Activated CD8-positive, alpha-beta T cell treated with anti-CD3 and anti-CD28 coated beads for 36 hours (primary cell): ENCODE data around the gene ZSCAN5C. TPM values are rescaled to one million over a fixed set of nuclear protein-coding genes. Genes with fewer than 3 reads are reported as not detected.
A peak's percentile ranks its signal among the peaks of the same experiment; 100 is the strongest.

Experiments used
- ATAC-seq: fragments of 200-7000 bp; cut with Tn5 transposase; one replicate; pipeline ENCODE4 v1.10.0; 2021; ENCODE audit warnings: mild to moderate bottlenecking, moderate library complexity
- CTCF ChIA-PET: fragments of 350-600 bp; sonication (Branson Sonifier 250); formaldehyde crosslinking; loops from one replicate; lab custom pipeline; 2021; ENCODE audit warnings: antibody characterized with exemption; lab: Charles Lee
- POLR2A ChIA-PET: fragments of 350-600 bp; sonication (Branson Sonifier 250); formaldehyde crosslinking; loops from one replicate; lab custom pipeline; 2021; ENCODE audit warnings: antibody characterized with exemption; lab: Charles Lee
- DNase-seq: peaks from one replicate; pipeline ENCODE4 v3.0.0-alpha.2; 2020
- H3K27ac Mint-ChIP-seq: one replicate; pipeline ENCODE4 v1.8.0; 2021; ENCODE audit warnings: mild to moderate bottlenecking, mixed read lengths
- H3K27me3 Mint-ChIP-seq: one replicate; pipeline ENCODE4 v1.8.0; 2021; ENCODE audit warnings: mixed read lengths
- H3K36me3 Mint-ChIP-seq: one replicate; pipeline ENCODE4 v1.8.0; 2021; ENCODE audit warnings: low read depth, mixed read lengths
- H3K4me1 Mint-ChIP-seq: one replicate; pipeline ENCODE4 v1.8.0; 2021; ENCODE audit warnings: low read depth, mixed read lengths
- H3K4me3 Mint-ChIP-seq: one replicate; pipeline ENCODE4 v1.8.0; 2021; ENCODE audit warnings: mild to moderate bottlenecking, moderate library complexity, mixed read lengths
- H3K9me3 Mint-ChIP-seq: one replicate; pipeline ENCODE4 v1.8.0; 2021; ENCODE audit warnings: mixed read lengths
- intact Hi-C: fragments of 100-400 bp; cut with micrococcal nuclease; formaldehyde crosslinking; loops from one replicate; pipeline ENCODE4 v1.10.0; 2022
- total RNA-seq, 2 experiments: library from RNA; stranded (reverse); gene quantifications; one replicate each; pipeline ENCODE4 v1.2.3, GENCODE V29; 2021
- TF ChIP-seq, protein P1 (sequence below): fragments of 200-600 bp; IDR thresholded peaks from one replicate; pipeline ENCODE4 v1.8.0; 2022; ENCODE audit warnings: antibody characterized with exemption, mild to moderate bottlenecking

ZSCAN5C gene, protein sequence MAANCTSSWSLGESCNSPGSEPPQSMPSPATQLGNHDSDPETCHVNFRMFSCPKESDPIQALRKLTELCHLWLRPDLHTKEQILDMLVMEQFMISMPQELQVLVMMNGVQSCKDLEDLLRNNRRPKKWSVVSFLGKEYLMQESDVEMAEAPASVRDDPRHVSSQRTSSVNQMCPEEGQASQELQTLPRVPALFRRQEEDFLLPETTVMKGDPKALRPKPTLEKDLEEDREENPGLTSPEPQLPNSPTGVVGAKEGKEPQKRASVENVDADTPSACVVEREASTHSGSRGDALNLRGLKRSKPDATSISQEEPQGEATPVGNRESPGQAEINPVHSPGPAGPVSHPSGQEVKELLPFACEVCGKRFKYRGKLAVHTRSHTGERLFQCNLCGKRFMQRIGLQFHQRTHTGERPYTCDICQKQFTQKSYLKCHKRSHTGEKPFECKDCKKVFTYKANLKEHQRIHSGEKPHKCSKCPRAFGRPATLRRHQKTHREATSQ
- total RNA-seq: not detected

DNA sequence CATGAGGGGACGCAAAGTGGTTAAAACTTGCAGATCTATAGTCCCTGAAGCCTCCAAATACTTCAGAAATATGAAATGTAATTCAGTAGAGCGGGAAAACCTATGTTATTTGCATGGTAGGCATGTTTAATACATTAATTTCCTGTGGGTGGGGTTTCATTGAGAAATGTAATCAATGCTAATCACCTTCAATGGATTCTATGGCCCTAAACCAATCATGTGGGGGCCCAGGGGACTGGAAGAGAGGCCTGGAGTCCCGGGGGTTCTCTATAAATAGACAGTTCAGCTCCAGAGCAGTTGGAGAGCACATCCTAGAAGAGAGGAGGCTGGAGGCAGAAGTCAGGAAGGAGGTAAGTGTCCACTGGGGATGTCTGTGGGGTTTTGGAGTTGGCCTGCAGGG lies at the start of gene ZSCAN5C:
TSS of gene ZSCAN5C (plus strand) at position 301 of the 400 bp plus-strand sequence. CDS start 3,641 bp downstream, outside the sequence.
- TF ChIP-seq, protein P1, sequence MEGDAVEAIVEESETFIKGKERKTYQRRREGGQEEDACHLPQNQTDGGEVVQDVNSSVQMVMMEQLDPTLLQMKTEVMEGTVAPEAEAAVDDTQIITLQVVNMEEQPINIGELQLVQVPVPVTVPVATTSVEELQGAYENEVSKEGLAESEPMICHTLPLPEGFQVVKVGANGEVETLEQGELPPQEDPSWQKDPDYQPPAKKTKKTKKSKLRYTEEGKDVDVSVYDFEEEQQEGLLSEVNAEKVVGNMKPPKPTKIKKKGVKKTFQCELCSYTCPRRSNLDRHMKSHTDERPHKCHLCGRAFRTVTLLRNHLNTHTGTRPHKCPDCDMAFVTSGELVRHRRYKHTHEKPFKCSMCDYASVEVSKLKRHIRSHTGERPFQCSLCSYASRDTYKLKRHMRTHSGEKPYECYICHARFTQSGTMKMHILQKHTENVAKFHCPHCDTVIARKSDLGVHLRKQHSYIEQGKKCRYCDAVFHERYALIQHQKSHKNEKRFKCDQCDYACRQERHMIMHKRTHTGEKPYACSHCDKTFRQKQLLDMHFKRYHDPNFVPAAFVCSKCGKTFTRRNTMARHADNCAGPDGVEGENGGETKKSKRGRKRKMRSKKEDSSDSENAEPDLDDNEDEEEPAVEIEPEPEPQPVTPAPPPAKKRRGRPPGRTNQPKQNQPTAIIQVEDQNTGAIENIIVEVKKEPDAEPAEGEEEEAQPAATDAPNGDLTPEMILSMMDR: no peak
- no peak within 1 kb of the TSS for H3K4me3 Mint-ChIP-seq

DNA sequence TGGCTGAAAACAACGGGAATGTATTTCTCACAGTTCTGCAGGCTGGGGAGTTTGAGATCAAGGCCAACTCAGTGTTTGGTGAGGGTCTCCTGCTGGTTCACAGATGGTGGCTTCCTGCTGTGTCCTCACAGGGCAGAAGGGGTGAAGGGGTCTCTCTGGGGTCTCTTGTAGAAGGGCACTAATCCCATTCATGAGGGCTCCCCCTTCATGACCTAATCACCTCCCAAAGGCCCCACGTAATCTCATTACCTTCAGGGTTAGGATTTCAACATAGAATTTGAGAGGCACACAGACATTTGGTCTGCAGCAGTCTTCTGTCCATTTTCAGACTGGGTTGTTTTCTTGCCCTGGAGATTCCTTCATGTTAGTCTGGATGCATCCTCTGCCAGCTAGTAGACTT lies 49.4 kb upstream of the ZSCAN5C start:
- CTCF ChIA-PET: no interaction called here
- H3K36me3 Mint-ChIP-seq: peaks cover 15% of the 10 kb centered on the region
- POLR2A ChIA-PET: no interaction called here
- no peak overlapping the region for H3K4me3 Mint-ChIP-seq
- intact Hi-C loops: loop anchor here (10.0 kb wide), 1 partner anchor 48 kb away; no protein-coding TSS in a partner anchor
- no peak overlapping the region for H3K27ac Mint-ChIP-seq
- TF ChIP-seq, protein P1: no peak
- no peak for DNase-seq
- H3K9me3 Mint-ChIP-seq: peaks cover 2% of the 10 kb centered on the region
- no peaks in the 10 kb centered on the region for H3K27me3 Mint-ChIP-seq
- no peak for ATAC-seq
- peaks cover 21% of the 10 kb centered on the region for H3K4me1 Mint-ChIP-seq

More for the DNA sequence above, at the start of gene ZSCAN5C:
- H3K9me3 Mint-ChIP-seq: no peaks in the 10 kb centered on the region
- DNase-seq: no peak
- H3K4me1 Mint-ChIP-seq: no peaks in the 10 kb centered on the region
- CTCF ChIA-PET: no interaction called here
- intact Hi-C loops: no loop called here
- H3K27me3 Mint-ChIP-seq: peaks cover 5% of the 10 kb centered on the region
- no peak for ATAC-seq
- no peaks in the 10 kb centered on the region for H3K36me3 Mint-ChIP-seq
- POLR2A ChIA-PET: no interaction called here
- H3K27ac Mint-ChIP-seq: no peak within 1 kb of the TSS

DNA sequence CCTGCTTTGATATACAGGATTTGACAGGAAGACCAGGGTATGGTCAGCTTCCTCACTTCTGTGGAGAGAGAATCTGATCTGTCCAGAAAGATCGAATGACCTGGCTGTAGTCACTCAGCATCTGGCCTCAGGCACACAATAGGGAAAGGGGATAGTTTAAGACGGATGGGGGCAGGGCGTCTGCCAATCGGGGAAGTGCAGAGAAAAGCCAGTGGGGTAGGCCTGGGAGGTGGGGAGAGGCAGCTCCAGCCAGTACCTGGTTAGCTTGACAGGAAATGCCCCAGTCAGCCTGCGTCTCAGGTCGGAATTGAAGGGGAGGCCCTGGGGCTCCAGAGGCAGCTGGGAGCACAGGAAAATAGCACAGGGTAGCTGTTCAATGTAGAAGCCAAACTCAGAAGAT lies 48.6 kb upstream of the ZSCAN5C start:
- Mint-ChIP-seq H3K27ac (peak overlapping the region; percentile 71), H3K27me3 (no peaks in the 10 kb centered on the region), H3K36me3 (peaks cover 9% of the 10 kb centered on the region), H3K4me1 (peaks cover 21% of the 10 kb centered on the region), H3K9me3 (peaks cover 2% of the 10 kb centered on the region), H3K4me3 (no peak overlapping the region)
- intact Hi-C loops: loop anchor here (10.0 kb wide), 1 partner anchor 49 kb away; no protein-coding TSS in a partner anchor
- no peak for ATAC-seq
- no peak for DNase-seq
- TF ChIP-seq, protein P1: no peak
- CTCF ChIA-PET: no interaction called here
- POLR2A ChIA-PET: no interaction called here

DNA sequence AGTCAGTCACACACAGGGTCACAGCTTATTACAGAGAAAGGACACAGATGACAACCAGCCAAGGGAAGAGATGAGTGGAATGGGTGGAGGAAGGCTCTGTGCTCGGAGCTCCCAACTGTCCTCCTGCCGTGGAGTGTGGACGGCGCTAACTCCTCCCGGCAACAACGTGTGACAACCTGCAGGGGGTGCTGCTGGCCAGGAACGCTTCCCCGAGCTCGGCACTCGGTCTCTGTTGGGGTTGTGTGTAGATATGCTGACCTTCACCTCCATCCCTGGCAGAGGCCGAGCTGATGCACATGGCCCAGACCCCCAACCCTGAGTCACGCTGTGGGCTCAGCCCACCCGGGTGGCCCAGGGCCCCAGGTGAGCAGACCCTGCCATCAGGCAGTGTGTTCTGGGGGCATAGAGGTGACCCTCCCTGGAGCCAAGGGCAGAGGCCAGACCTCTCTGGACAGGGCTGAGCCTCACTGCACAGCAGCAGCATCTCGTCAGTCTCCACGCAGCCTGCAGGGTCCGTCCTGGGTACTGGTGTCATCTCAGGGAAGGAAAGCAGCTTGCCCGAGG lies 46.9 kb upstream of the ZSCAN5C start:
- ChIA-PET POLR2A (no interaction called here), CTCF (interaction anchor here (0.8 to 1.5 kb wide), 5 partner anchors 16 to 116 kb away, joined by 3 to 6 read pairs (median 4); no protein-coding TSS in a partner anchor)
- TF ChIP-seq, protein P1: peak; percentile 30
- H3K4me1 Mint-ChIP-seq: peaks cover 18% of the 10 kb centered on the region
- H3K4me3 Mint-ChIP-seq: no peak overlapping the region
- DNase-seq (peak; percentile 10), ATAC-seq (no peak)
- peaks cover 12% of the 10 kb centered on the region for H3K36me3 Mint-ChIP-seq
- H3K27ac Mint-ChIP-seq: no peak overlapping the region
- H3K27me3 Mint-ChIP-seq: no peaks in the 10 kb centered on the region
- intact Hi-C loops: loop anchor here (10.0 kb wide), 1 partner anchor 50 kb away; no protein-coding TSS in a partner anchor
- no peaks in the 10 kb centered on the region for H3K9me3 Mint-ChIP-seq
